K562 (cell line): Measurements from ENCODE around the gene TICRR. TPM values are rescaled to one million over a fixed set of nuclear protein-coding genes. Genes with fewer than 3 reads are reported as not detected.

ENCODE experiments used
- ATAC-seq: fragments of 200-7000 bp; cut with Tn5 transposase; 3 replicates; pipeline ENCODE4 v1.9.1; 2020; ENCODE audit warnings: moderate library complexity
- BruUV-seq: library from RNA; stranded (reverse); fragments of 400-500 nt; replicated peaks from 2 replicates; lab custom pipeline; 2021; lab: Mats Ljungman, UMichigan
- CTCF ChIA-PET: fragments of 300-600 bp; formaldehyde crosslinking; extraction: SDS; loops from one replicate; lab custom pipeline; 2021; ENCODE audit warnings: low intra/inter-chr PET ratio; lab: Yijun Ruan, JAX
- POLR2A ChIA-PET: fragments of 300-600, 350-650 bp; sonication (Branson Sonifier 250); formaldehyde crosslinking; extraction: SDS; loops from one replicate; lab custom pipeline; 2021; ENCODE audit warnings: antibody characterized with exemption, inconsistent platforms; lab: Yijun Ruan, JAX
- DNase-seq, 4 experiments: peaks; one replicate each; pipeline versions ENCODE4 v3.0.0 to v3.0.0-alpha.2; 2011 to 2018; ENCODE audit warnings: low spot score in 3 of 4, mixed read lengths in 3 of 4; ENCODE audit errors: extremely low read depth in 1 of 4
- FAIRE-seq: peaks from 2 replicates; lab custom pipeline; 2011; peaks lifted over from hg19 to GRCh38; lab: Jason Lieb, UNC
- H2AFZ ChIP-seq: 2 replicates; pipeline ENCODE4 v1.6.0; 2011; ENCODE audit warnings: low read depth, low read length, control low read depth, inconsistent platforms
- H3K27ac ChIP-seq: fragments of 200-600 bp; 3 replicates; pipeline ENCODE4 v1.8.0; 2011; ENCODE audit warnings: low read depth, mild to moderate bottlenecking, control low read depth, inconsistent platforms, low read length, moderate library complexity, mixed read lengths; ENCODE audit errors: extremely low read depth
- H3K27me3 ChIP-seq, 2 experiments: fragments of 300-600 bp in 1 of 2; 2 replicates in 1 of 2; 3 replicates in 1 of 2; pipeline versions ENCODE4 v1.6.0 to v1.8.0; 2011; ENCODE audit warnings: inconsistent platforms in 2 of 2, low read length in 2 of 2, mild to moderate bottlenecking in 1 of 2, mixed read lengths in 1 of 2, moderate library complexity in 1 of 2; ENCODE audit not compliant: control insufficient read depth in 2 of 2, insufficient read depth in 2 of 2
- H3K36me3 ChIP-seq: fragments of 300-600 bp; 3 replicates; pipeline ENCODE4 v1.8.0; 2011; ENCODE audit warnings: mild to moderate bottlenecking, low read length, inconsistent platforms; ENCODE audit not compliant: control insufficient read depth, insufficient read depth
- H3K4me1 ChIP-seq, 2 experiments: fragments of 200-600 bp in 1 of 2; replicated peaks in 1 of 2; 2 replicates in 1 of 2; 3 replicates in 1 of 2; pipeline versions ENCODE4 v1.5.1 to v1.8.0; 2011; ENCODE audit warnings: inconsistent platforms in 2 of 2, low read length in 2 of 2, mild to moderate bottlenecking in 1 of 2, mixed read lengths in 1 of 2, moderate library complexity in 1 of 2; ENCODE audit not compliant: control insufficient read depth in 2 of 2, insufficient read depth in 2 of 2
- H3K4me2 ChIP-seq: 2 replicates; pipeline ENCODE4 v1.6.1; 2011; ENCODE audit warnings: low read length, control low read depth, inconsistent platforms, mixed read lengths; ENCODE audit not compliant: insufficient read depth
- H3K4me3 ChIP-seq: fragments of 200-600 bp; sonication (generic), shearing (Covaris generic); 2 replicates; pipeline ENCODE4 v1.5.1; 2016; ENCODE audit warnings: control low read depth, inconsistent platforms
- H3K79me2 ChIP-seq: fragments of 200-600 bp; 3 replicates; pipeline ENCODE4 v1.8.0; 2011; ENCODE audit warnings: low read length, inconsistent platforms; ENCODE audit not compliant: control insufficient read depth, insufficient read depth
- H3K9ac ChIP-seq, 2 experiments: 2 replicates each; pipeline versions ENCODE4 v1.6.0 to v1.6.1; 2011; ENCODE audit warnings: low read depth in 2 of 2, low read length in 2 of 2, control low read depth in 1 of 2, inconsistent platforms in 1 of 2, mild to moderate bottlenecking in 1 of 2, mixed read lengths in 1 of 2; ENCODE audit not compliant: insufficient read depth in 1 of 2
- H3K9me1 ChIP-seq: one replicate; pipeline ENCODE4 v1.6.0; 2011; ENCODE audit warnings: inconsistent platforms, mild to moderate bottlenecking, low read length, moderate library complexity; ENCODE audit not compliant: control insufficient read depth, insufficient read depth
- H3K9me3 ChIP-seq: replicated peaks from 2 replicates; pipeline ENCODE4 v1.5.1; 2011; ENCODE audit warnings: low read depth, low read length, inconsistent platforms; ENCODE audit not compliant: control insufficient read depth, insufficient read depth
- H4K20me1 ChIP-seq: replicated peaks from 2 replicates; pipeline ENCODE4 v1.6.1; 2011; ENCODE audit warnings: low read length, inconsistent platforms, mixed read lengths; ENCODE audit not compliant: control insufficient read depth, insufficient read depth
- ATF2 ChIP-seq: sonication (generic); formaldehyde crosslinking; IDR thresholded peaks from 2 replicates; pipeline ENCODE4 v1.8.1; 2022; ENCODE audit warnings: missing genetic modification reagents
- CEBPB ChIP-seq: fragments of 450-650 bp; IDR thresholded peaks from 2 replicates; pipeline ENCODE4 v1.6.1; 2016; ENCODE audit warnings: missing genetic modification characterization, missing compliant biosample characterization
- UBTF ChIP-seq, 2 experiments: IDR thresholded peaks; 2 replicates each; pipeline ENCODE4 v1.6.1; 2012; ENCODE audit warnings: improper control_type of control experiment in 2 of 2, low read depth in 2 of 2, low read length in 2 of 2, borderline replicate concordance in 1 of 2
- WGBS: fragments of 100-300 bp; shearing (Covaris generic); methylation state at CpG from one replicate; pipeline ENCODE4 v1.1.6; 2016; ENCODE audit warnings: low coverage, mixed read lengths; ENCODE audit not compliant: insufficient coverage; ENCODE audit errors: missing lambda C conversion rate; 5-methylcytosine and 5-hydroxymethylcytosine counted together
- in situ Hi-C: fragments of 300-500 bp; cut with MboI; formaldehyde crosslinking; loops from 4 replicates; pipeline ENCODE4 v1.15.0; 2018; ENCODE audit warnings: inconsistent platforms, mixed read lengths
- intact Hi-C: fragments of 100-400 bp; cut with micrococcal nuclease; formaldehyde crosslinking; loops from 2 replicates; pipeline ENCODE4 v1.14.2; 2022
- polyA plus RNA-seq, 8 experiments: library from polyadenylated mRNA; depleted of rRNA in 4 of 8; stranded (reverse) in 5 of 8; unstranded in 3 of 8; fragments of >200 nt; fragmentation: Nextera tagmentation in 2 of 8; fragmentation: Illumina TruSeq in 1 of 8; extraction: Ambion mirVana in 2 of 8; extraction: Trizol in 1 of 8; gene quantifications; 2 replicates each; pipeline versions ENCODE4 v1.2.1 to v1.2.3, GENCODE V29; 2011 to 2014; ENCODE audit warnings: inconsistent platforms in 1 of 8, missing spikeins in 1 of 8
- total RNA-seq, 7 experiments: library from RNA; depleted of rRNA in 6 of 7; stranded (reverse); fragments of >200 nt in 6 of 7; fragmentation: Illumina TruSeq in 2 of 7; extraction: Trizol in 2 of 7; gene quantifications; 2 replicates each; pipeline versions ENCODE4 v1.2.1 to v1.2.3, GENCODE V29; 2011 to 2021; ENCODE audit warnings: low replicate concordance in 1 of 7

Gene TICRR
- total and polyA plus RNA-seq, 9 of the 15 experiments (the other 6 are each of a cell fraction or from before 2014, with no cell fraction given) = 0.84 to 22.9 (median 13.7) TPM

GRCh38 chr15:89623165-89623564 is 47.9 kb downstream of the TICRR start:
- intact Hi-C loops (no loop called here), in situ Hi-C loops (no loop called here)
- Histone ChIP-seq H4K20me1 (no peaks in the 10 kb centered on the region), H2AFZ (no peak overlapping the region), H3K9ac (no peak overlapping the region), H3K27me3 (no peaks in the 10 kb centered on the region), H3K4me2 (no peak overlapping the region), H3K27ac (no peak overlapping the region), H3K9me3 (no peaks in the 10 kb centered on the region), H3K4me1 (no peaks in the 10 kb centered on the region), H3K36me3 (peaks cover 97% of the 10 kb centered on the region), H3K4me3 (no peak overlapping the region), H3K9me1 (no peaks in the 10 kb centered on the region), H3K79me2 (no peaks in the 10 kb centered on the region)
- no peak for DNase-seq
- FAIRE-seq = no peak
- POLR2A ChIA-PET = interaction anchor here (1.2 kb wide), 1 partner anchor 21 kb away, joined by 3 read pairs; no protein-coding TSS in a partner anchor
- CTCF ChIA-PET = interaction anchor here (0.7 kb wide), 1 partner anchor 1263 kb away, joined by 3 read pairs; no protein-coding TSS in a partner anchor
- ATAC-seq = no peak
- 58% methylated on average over 1 of the region's 1 CpG for WGBS
- no TSS peak for BruUV-seq
- TF ChIP-seq UBTF (IDR thresholded peaks at IDR 0.05; ENCODE audit: borderline replicate concordance in 1 of 2, low read depth in 2 of 2, low read length in 2 of 2) (no peak), CEBPB (no peak), ATF2 (no peak)
